Fibroblast of the aortic adventitia (primary cell): ENCODE data around the gene CD1E. TPM values are rescaled to one million over a fixed set of nuclear protein-coding genes. Genes with fewer than 3 reads are reported as not detected.
"Not testable (repeated sequence)": the region's sequence is repeated elsewhere in the genome, so short reads cannot be mapped to it uniquely, and the experiment has no call there.

Source experiments
- DNase-seq: peaks from one replicate; pipeline ENCODE4 v3.0.0-alpha.2; 2010; ENCODE audit warnings: low read depth
- H3K4me3 ChIP-seq: 2 replicates; pipeline ENCODE4 v1.5.1; 2011; ENCODE audit warnings: low read depth, mild to moderate bottlenecking, control low read depth, low read length, moderate library complexity
- CTCF ChIP-seq: IDR thresholded peaks from 2 replicates; pipeline ENCODE4 v1.5.1; 2011; ENCODE audit warnings: mild to moderate bottlenecking, low read length, control low read depth, inconsistent platforms; ENCODE audit not compliant: insufficient read depth
- total RNA-seq: library from RNA; depleted of rRNA; stranded (reverse); fragments of >200 nt; gene quantifications from 2 replicates; pipeline ENCODE4 v1.2.3, GENCODE V29; 2012; ENCODE audit warnings: low replicate concordance

Gene CD1E
- total RNA-seq, 1 donor, result not detected

- H3K4me3 ChIP-seq, result no peak overlapping the region
- TF ChIP-seq CTCF, result no peak
- DNase-seq, result no peak
Measured at GRCh38 chr1:158357441-158357840, 3.7 kb downstream of the CD1E start.

- no peak for TF ChIP-seq CTCF
- H3K4me3 ChIP-seq, result no peak overlapping the region
- DNase-seq, result no peak
Measured at GRCh38 chr1:158362482-158362881, 8.8 kb downstream of the CD1E start.

- TF ChIP-seq CTCF, result no peak
- no peak for DNase-seq
- H3K4me3 ChIP-seq, result no peak overlapping the region
Measured at GRCh38 chr1:158362941-158363340, 9.2 kb downstream of the CD1E start.

GRCh38 chr1:158366783-158367182 lies 13.1 kb downstream of the CD1E start:
- no peak for DNase-seq
- H3K4me3 ChIP-seq, result no peak overlapping the region
- TF ChIP-seq CTCF, result no peak

GRCh38 chr1:158371188-158371953 lies 17.7 kb downstream of the CD1E start:
- TF ChIP-seq CTCF, result no peak
- H3K4me3 ChIP-seq, result no peak overlapping the region

GRCh38 chr1:158374101-158374500 lies 20.4 kb downstream of the CD1E start:
- not testable (repeated sequence) for H3K4me3 ChIP-seq, DNase-seq

More at GRCh38 chr1:158371188-158371953, 17.7 kb downstream of the CD1E start:
- DNase-seq, result no peak

GRCh38 chr1:158374860-158375259 lies 21.2 kb downstream of the CD1E start:
- TF ChIP-seq CTCF, result no peak
- no peak overlapping the region for H3K4me3 ChIP-seq
- no peak for DNase-seq
